Keratinocyte (primary cell): ENCODE measurements around the gene ASCL1.

Experiments used
- EZH2 ChIP-seq: IDR thresholded peaks from one replicate; pipeline ENCODE4 v1.6.1; 2012; ENCODE audit warnings: inconsistent platforms, mild to moderate bottlenecking, low read length, moderate library complexity
- TF ChIP-seq, protein P1 (sequence below), 3 experiments: IDR thresholded peaks in 1 of 3; conservative IDR thresholded peaks in 1 of 3; optimal IDR thresholded peaks in 1 of 3; 2 replicates in 2 of 3; 3 replicates in 1 of 3; pipeline versions ENCODE3 to v1.5.1; 2011; ENCODE audit warnings: low read length in 3 of 3, mild to moderate bottlenecking in 3 of 3, moderate library complexity in 2 of 3, control low read depth in 1 of 3, inconsistent platforms in 1 of 3; ENCODE audit not compliant: insufficient read depth in 2 of 3; ENCODE audit errors: extremely low read depth in 1 of 3

DNA sequence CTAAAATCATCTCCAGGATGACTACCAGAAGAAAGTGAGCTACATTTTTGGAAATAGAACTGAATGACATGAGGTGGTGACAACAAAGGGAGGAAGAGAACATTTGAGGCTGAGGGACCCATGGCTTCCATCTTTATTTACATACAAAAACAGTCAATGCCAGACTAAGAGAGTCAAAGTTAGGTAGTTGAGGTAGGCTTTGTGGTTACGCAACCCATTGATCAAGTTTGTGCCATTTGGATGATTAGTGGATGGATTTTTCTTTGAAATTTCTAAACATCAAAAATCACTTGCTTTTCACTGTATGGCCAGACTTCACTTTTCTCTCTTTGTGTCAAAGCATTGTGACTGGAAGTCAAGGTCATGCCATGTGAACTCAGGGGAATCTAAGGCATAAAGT is 22.9 kb downstream of the ASCL1 start:
- TF ChIP-seq, protein P1, sequence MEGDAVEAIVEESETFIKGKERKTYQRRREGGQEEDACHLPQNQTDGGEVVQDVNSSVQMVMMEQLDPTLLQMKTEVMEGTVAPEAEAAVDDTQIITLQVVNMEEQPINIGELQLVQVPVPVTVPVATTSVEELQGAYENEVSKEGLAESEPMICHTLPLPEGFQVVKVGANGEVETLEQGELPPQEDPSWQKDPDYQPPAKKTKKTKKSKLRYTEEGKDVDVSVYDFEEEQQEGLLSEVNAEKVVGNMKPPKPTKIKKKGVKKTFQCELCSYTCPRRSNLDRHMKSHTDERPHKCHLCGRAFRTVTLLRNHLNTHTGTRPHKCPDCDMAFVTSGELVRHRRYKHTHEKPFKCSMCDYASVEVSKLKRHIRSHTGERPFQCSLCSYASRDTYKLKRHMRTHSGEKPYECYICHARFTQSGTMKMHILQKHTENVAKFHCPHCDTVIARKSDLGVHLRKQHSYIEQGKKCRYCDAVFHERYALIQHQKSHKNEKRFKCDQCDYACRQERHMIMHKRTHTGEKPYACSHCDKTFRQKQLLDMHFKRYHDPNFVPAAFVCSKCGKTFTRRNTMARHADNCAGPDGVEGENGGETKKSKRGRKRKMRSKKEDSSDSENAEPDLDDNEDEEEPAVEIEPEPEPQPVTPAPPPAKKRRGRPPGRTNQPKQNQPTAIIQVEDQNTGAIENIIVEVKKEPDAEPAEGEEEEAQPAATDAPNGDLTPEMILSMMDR (optimal IDR thresholded peaks at IDR 0.05 in 1 of 3, IDR thresholded peaks at IDR 0.05 in 1 of 3, conservative IDR thresholded peaks at IDR 0.05 in 1 of 3; ENCODE audit: extremely low read depth in 1 of 3, insufficient read depth in 2 of 3, low read length in 3 of 3) = no peak
- TF ChIP-seq EZH2 = no peak
